Lower leg skin (tissue), 4 donors: ENCODE measurements around the gene ELFN2. TPM values are rescaled to one million over a fixed set of nuclear protein-coding genes. Genes with fewer than 3 reads are reported as not detected.

Experiments used
- DNase-seq, 2 donors: peaks; one replicate each; pipeline ENCODE4 v3.0.0-alpha.2; 2019; ENCODE audit warnings: low spot score in 2 of 2
- H3K4me3 ChIP-seq: fragments of 200-600 bp; sonication (generic); 2 replicates; pipeline ENCODE4 v1.5.1; 2017; ENCODE audit warnings: mild to moderate bottlenecking, low read depth; ENCODE audit not compliant: poor library complexity, severe bottlenecking
- CTCF ChIP-seq, 3 donors: fragments of 450-650 bp; IDR thresholded peaks; one replicate each; pipeline ENCODE4 v1.5.1; 2016; ENCODE audit warnings: antibody characterized with exemption in 3 of 3, mild to moderate bottlenecking in 3 of 3, moderate library complexity in 2 of 3
- POLR2A ChIP-seq, 2 donors: fragments of 450-650 bp; IDR thresholded peaks; one replicate each; pipeline ENCODE4 v1.6.1; 2016 to 2017; ENCODE audit warnings: antibody characterized with exemption in 2 of 2, mild to moderate bottlenecking in 1 of 2, moderate library complexity in 1 of 2
- WGBS, 2 donors: methylation state at CpG; one replicate each; pipeline ENCODE4 v1.1.5; 2018; 5-methylcytosine and 5-hydroxymethylcytosine counted together
- intact Hi-C: fragments of 100-400 bp; cut with DNase I; formaldehyde crosslinking; loops from one replicate; pipeline ENCODE4 v1.15.0; 2023; ENCODE audit warnings: low total_unique reads
- total RNA-seq, 4 donors: library from RNA; depleted of rRNA; stranded (reverse); fragments of >200 nt; gene quantifications; one replicate each; pipeline ENCODE4 v1.1.0, GENCODE V29; 2016

Gene ELFN2
- total RNA-seq, 4 donors from 2014 or later: 0.26 to 1.5 (median 0.82) TPM

- DNase-seq: no peak
- H3K4me3 ChIP-seq: no peak overlapping the region
- no peak for TF ChIP-seq CTCF (IDR thresholded peaks at IDR 0.05)
- no peak for TF ChIP-seq POLR2A (IDR thresholded peaks at IDR 0.05)
- intact Hi-C loops: no loop called here
- WGBS, 2 donors: 9 to 17% methylated on average over 5 of the region's 5 CpGs
Measured at GRCh38 chr22:37462983-37463382, 35.7 kb upstream of the ELFN2 start.

DNA sequence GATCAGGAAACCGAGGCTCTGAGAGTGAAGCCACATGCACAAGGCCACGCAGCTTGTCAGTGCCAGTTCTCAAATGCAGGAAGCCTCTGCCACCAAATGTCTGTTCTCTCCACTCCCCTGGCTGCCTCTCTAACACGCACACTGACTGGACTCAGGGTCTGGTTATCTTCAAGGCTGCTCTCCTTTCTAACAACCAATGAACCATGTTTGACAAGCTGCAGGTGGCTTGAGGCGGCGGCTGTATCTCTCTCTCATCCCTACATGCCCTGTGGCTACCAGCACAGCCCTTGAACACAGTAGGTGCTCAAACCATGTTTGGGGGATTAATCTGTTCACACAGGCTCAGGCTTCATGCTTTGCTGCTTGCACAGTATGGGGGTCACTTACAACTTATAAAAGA is 35.2 kb upstream of the ELFN2 start:
- no peak for DNase-seq
- 60 to 68% methylated on average over 5 of the region's 5 CpGs for WGBS, 2 donors
- intact Hi-C loops: no loop called here
- TF ChIP-seq POLR2A (IDR thresholded peaks at IDR 0.05) (no peak), CTCF (IDR thresholded peaks at IDR 0.05) (no peak)
- H3K4me3 ChIP-seq: no peak overlapping the region

- DNase-seq: no peak
- intact Hi-C loops: no loop called here
- TF ChIP-seq CTCF (IDR thresholded peaks at IDR 0.05): no peak
- no peak for TF ChIP-seq POLR2A (IDR thresholded peaks at IDR 0.05)
- WGBS, 2 donors: 30 to 42% methylated on average over 6 of the region's 6 CpGs
- no peak overlapping the region for H3K4me3 ChIP-seq
Measured at GRCh38 chr22:37461961-37462360, 34.7 kb upstream of the ELFN2 start.

DNA sequence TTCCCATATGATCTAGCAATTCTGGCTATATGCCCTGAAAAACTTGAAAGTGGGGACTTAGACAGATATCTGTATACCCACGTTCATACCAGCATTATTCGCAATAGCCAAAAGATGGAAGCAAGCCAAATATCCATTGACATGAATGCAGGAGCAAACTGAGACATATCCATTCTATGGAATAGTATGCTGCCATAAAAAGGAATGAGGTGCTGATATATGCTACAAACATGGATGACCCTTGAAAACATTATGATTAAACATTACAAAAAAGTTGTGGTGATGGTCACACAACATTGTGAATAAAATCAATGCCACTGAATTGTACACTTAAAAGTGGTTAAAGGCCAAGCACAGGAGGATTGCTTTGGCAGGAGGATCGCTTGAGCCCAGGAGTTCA is 33.4 kb upstream of the ELFN2 start:
- DNase-seq: no peak
- WGBS, 2 donors: 83 to 84% methylated on average over 3 of the region's 3 CpGs
- intact Hi-C loops: no loop called here
- TF ChIP-seq CTCF (IDR thresholded peaks at IDR 0.05) (no peak), POLR2A (IDR thresholded peaks at IDR 0.05) (no peak)
- H3K4me3 ChIP-seq: no peak overlapping the region

DNA sequence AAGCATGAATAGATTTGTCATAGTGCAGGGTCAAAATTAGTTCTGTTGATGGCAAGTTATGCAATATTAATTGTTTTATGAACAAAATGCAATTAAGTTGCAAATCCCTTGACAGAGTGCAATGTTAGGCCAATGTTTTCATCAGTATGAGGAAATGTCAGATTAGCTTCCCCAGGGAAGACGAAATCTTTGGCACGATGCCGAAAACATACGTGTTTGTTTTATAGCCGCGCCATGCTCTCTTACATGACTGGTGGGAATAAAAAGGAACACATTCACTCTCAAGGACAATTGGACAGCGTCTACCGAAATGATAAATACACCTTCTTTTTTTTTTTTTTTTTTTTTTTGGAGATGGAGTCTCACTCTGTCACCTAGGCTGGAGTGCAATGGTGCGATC is 31.9 kb upstream of the ELFN2 start:
- H3K4me3 ChIP-seq: no peak overlapping the region
- 66 to 69% methylated on average over 9 of the region's 9 CpGs for WGBS, 2 donors
- intact Hi-C loops: no loop called here
- no peak for DNase-seq
- no peak for TF ChIP-seq CTCF (IDR thresholded peaks at IDR 0.05)
- no peak for TF ChIP-seq POLR2A (IDR thresholded peaks at IDR 0.05)
